T-cell (primary cell): ENCODE data around the gene EBF4. TPM values are rescaled to one million over a fixed set of nuclear protein-coding genes. Genes with fewer than 3 reads are reported as not detected.

Source experiments
- ATAC-seq, 4 experiments: fragments of 200-7000 bp in 3 of 4; fragments of 150-1000 bp in 1 of 4; cut with Tn5 transposase; replicated peaks in 1 of 4; 1 replicate in 3 of 4; 2 replicates in 1 of 4; pipeline ENCODE4 v1.10.0; 2021; ENCODE audit warnings: moderate library complexity in 3 of 4, mild to moderate bottlenecking in 2 of 4, moderate number of reproducible peaks in 1 of 4
- CTCF ChIA-PET, 2 donors: fragments of 300-600 bp; sonication (Branson Sonifier 250); formaldehyde crosslinking; loops; one replicate each; lab custom pipeline; 2022; ENCODE audit warnings: antibody characterized with exemption in 2 of 2; lab: Charles Lee
- POLR2A ChIA-PET, 2 donors: fragments of 300-600 bp; sonication (Branson Sonifier 250); formaldehyde crosslinking; loops; one replicate each; lab custom pipeline; 2022; ENCODE audit warnings: antibody characterized with exemption in 2 of 2; lab: Charles Lee
- DNase-seq, 35 experiments: peaks; one replicate each; pipeline versions ENCODE4 v3.0.0 to v3.0.0-alpha.2; 2013 to 2023
- H3K27ac ChIP-seq: one replicate; pipeline ENCODE4 v1.5.1; 2013; ENCODE audit warnings: low read length
- H3K27me3 ChIP-seq, 2 experiments: replicated peaks in 1 of 2; 1 replicate in 1 of 2; 2 replicates in 1 of 2; pipeline versions ENCODE4 v1.6.1 to v1.7.0; 2013; ENCODE audit warnings: low read length in 1 of 2, mixed read lengths in 1 of 2; ENCODE audit not compliant: control insufficient read depth in 2 of 2, insufficient read depth in 2 of 2; ENCODE audit errors: extremely low read depth in 1 of 2
- H3K36me3 ChIP-seq, 2 donors: 1 replicate in 1 of 2; 2 replicates in 1 of 2; pipeline versions ENCODE4 v1.6.1 to v1.7.0; 2013; ENCODE audit warnings: low read length in 1 of 2; ENCODE audit not compliant: control insufficient read depth in 2 of 2, insufficient read depth in 1 of 2; ENCODE audit errors: extremely low read depth in 1 of 2
- H3K4me1 ChIP-seq, 2 experiments: 1 replicate in 1 of 2; 2 replicates in 1 of 2; pipeline versions ENCODE4 v1.6.1 to v1.7.0; 2013; ENCODE audit warnings: low read length in 2 of 2, mixed read lengths in 1 of 2; ENCODE audit not compliant: insufficient read depth in 2 of 2, control insufficient read depth in 1 of 2; ENCODE audit errors: extremely low read depth in 1 of 2
- H3K4me3 ChIP-seq, 2 donors: 1 replicate in 1 of 2; 2 replicates in 1 of 2; pipeline versions ENCODE4 v1.5.1 to v1.7.0; 2013; ENCODE audit warnings: mild to moderate bottlenecking in 2 of 2, low read length in 1 of 2, moderate library complexity in 1 of 2; ENCODE audit not compliant: control insufficient read depth in 1 of 2; ENCODE audit errors: extremely low read depth in 1 of 2
- H3K9me3 ChIP-seq: 2 replicates; pipeline ENCODE4 v1.7.0; 2013
- H3K27ac Mint-ChIP-seq, 2 donors: one replicate each; pipeline ENCODE4 v1.8.0; 2020 to 2021; ENCODE audit warnings: mild to moderate bottlenecking in 2 of 2, mixed read lengths in 2 of 2
- H3K27me3 Mint-ChIP-seq, 2 donors: one replicate each; pipeline ENCODE4 v1.8.0; 2021 to 2022; ENCODE audit warnings: mixed read lengths in 2 of 2
- H3K36me3 Mint-ChIP-seq: one replicate; pipeline ENCODE4 v1.8.0; 2021; ENCODE audit warnings: mixed read lengths
- H3K4me1 Mint-ChIP-seq, 3 donors: one replicate each; pipeline ENCODE4 v1.8.0; 2020 to 2022; ENCODE audit warnings: mixed read lengths in 3 of 3, mild to moderate bottlenecking in 1 of 3
- H3K4me3 Mint-ChIP-seq, 3 donors: one replicate each; pipeline ENCODE4 v1.8.0; 2020 to 2022; ENCODE audit warnings: mild to moderate bottlenecking in 3 of 3, mixed read lengths in 3 of 3, moderate library complexity in 3 of 3
- H3K9me3 Mint-ChIP-seq, 3 donors: one replicate each; pipeline ENCODE4 v1.8.0; 2020 to 2022; ENCODE audit warnings: mixed read lengths in 3 of 3
- WGBS: methylation state at CpG from one replicate; pipeline ENCODE4 v1.1.5; 2013; ENCODE audit warnings: missing lambda C conversion rate; ENCODE audit not compliant: insufficient coverage; 5-methylcytosine and 5-hydroxymethylcytosine counted together
- total RNA-seq, 35 experiments: library from RNA in 6 of 35; stranded (reverse) in 6 of 35; fragments of 120-200 nt in 1 of 35; gene quantifications; one replicate each; pipeline versions ENCODE4 v1.2.1 to v1.2.4 and lab custom pipeline; 2013 to 2026

The EBF4 gene
- total RNA-seq, 5 donors from 2014 or later (not counting 1 experiment from before 2014, with no cell fraction given): 4.2 to 10.5 (median 6.8) TPM

DNA sequence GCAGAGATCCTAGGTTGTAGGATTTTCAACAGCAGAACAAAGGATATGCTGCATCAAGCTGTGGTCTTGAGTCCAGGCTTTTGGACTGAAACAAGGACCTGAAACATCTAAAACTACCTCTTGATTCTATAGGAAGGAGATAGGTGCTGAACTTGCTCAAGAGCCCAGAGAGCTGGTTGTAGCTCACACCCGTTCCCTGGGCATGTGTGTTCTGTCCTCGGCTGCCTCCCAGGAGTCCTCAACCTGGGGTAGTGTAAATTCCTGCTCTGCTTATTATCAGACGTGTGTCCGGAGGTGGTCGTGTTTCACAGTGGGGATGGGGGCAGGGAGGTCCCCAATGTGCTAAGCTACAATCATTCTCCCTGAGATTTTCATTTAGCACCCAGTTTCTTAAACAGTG lies 35.3 kb upstream of the EBF4 start:
- H3K27me3 ChIP-seq: no peaks in the 10 kb centered on the region
- ATAC-seq (no peak), DNase-seq (no peak)
- H3K36me3 ChIP-seq: peaks cover 48 to 81% of the 10 kb centered on the region in 2 donors
- H3K9me3 ChIP-seq: no peaks in the 10 kb centered on the region
- no peaks in the 10 kb centered on the region for H3K27me3 Mint-ChIP-seq
- H3K4me3 ChIP-seq: no peak overlapping the region
- H3K27ac Mint-ChIP-seq: no peak overlapping the region
- no peak overlapping the region for H3K27ac ChIP-seq
- ChIA-PET POLR2A (no interaction called here), CTCF (no interaction called here)
- no peak overlapping the region for H3K4me3 Mint-ChIP-seq
- WGBS: no CpG with 5 or more reads among the region's 5 CpGs
- H3K36me3 Mint-ChIP-seq: peaks cover 75% of the 10 kb centered on the region
- peaks cover 9 to 23% of the 10 kb centered on the region in 2 experiments for H3K4me1 ChIP-seq
- no peaks in the 10 kb centered on the region for H3K9me3 Mint-ChIP-seq
- H3K4me1 Mint-ChIP-seq: peaks cover 29 to 42% (median 38%) of the 10 kb centered on the region in 3 donors

- H3K4me1 Mint-ChIP-seq: peaks cover 31 to 44% (median 38%) of the 10 kb centered on the region in 3 donors
- H3K9me3 Mint-ChIP-seq: no peaks in the 10 kb centered on the region
- CTCF ChIA-PET: no interaction called here
- DNase-seq: no peak
- Histone ChIP-seq H3K4me3 (no peak overlapping the region), H3K27me3 (no peaks in the 10 kb centered on the region), H3K4me1 (peaks cover 9 to 23% of the 10 kb centered on the region in 2 experiments), H3K36me3 (peaks cover 48 to 83% of the 10 kb centered on the region in 2 donors), H3K27ac (no peak overlapping the region), H3K9me3 (no peaks in the 10 kb centered on the region)
- H3K4me3 Mint-ChIP-seq: no peak overlapping the region
- no peak overlapping the region for H3K27ac Mint-ChIP-seq
- no peaks in the 10 kb centered on the region for H3K27me3 Mint-ChIP-seq
- POLR2A ChIA-PET: no interaction called here
- peaks cover 77% of the 10 kb centered on the region for H3K36me3 Mint-ChIP-seq
- no CpG with 5 or more reads among the region's 5 CpGs for WGBS
- no peak for ATAC-seq
Observed at GRCh38 chr20:2657674-2658073, 34.9 kb upstream of the EBF4 start.

DNA sequence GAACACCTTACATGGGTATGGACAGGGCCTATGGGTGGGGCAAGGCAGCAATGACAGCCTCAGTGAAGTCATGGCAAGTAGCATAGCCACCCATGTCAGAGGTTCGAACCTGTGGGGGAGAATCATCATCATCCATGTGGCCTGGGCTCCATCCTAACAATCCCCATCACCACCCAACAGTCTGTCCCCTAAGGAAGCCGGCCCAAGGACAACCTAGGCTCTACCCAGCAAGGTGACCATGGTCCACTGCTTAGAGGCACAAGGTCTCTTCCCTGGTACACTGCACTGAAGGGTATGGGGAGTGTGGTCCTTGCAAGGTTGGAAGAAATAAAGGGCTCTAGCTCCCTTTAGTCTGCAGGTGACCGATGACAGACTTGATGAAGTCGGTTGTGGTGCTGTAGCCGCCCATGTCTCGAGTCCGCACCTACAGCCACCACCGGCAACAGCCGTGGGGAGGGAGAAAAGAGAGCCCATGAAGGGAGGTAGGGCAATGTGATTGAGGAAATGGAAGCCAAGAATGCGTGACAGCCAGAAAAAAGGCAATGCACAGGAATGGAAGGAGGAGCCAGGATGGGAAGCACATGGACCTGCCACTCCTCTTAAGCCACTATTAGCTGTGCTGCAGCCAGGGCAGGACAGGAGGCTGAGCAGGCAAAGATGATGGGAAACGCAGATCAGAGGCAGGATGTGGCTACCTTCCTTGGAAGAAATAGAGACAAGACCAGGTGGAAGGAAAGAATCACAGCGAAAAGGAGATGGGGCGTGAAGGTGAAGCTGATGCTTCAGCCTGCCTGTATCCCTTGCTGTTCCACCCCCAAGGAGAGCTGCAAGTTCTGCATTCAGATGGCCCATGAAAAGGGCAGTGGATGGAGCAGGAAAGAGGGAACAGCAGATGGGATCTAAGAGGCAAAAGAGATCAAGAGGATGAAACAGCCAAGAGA lies 33.9 kb upstream of the EBF4 start:
- H3K36me3 ChIP-seq: peaks cover 48 to 88% of the 10 kb centered on the region in 2 donors
- no peak overlapping the region for H3K27ac ChIP-seq
- 76% methylated on average over 10 of the region's 13 CpGs for WGBS
- peaks cover 36 to 41% (median 40%) of the 10 kb centered on the region in 3 donors for H3K4me1 Mint-ChIP-seq
- H3K27me3 ChIP-seq: no peaks in the 10 kb centered on the region
- peaks cover 77% of the 10 kb centered on the region for H3K36me3 Mint-ChIP-seq
- no peaks in the 10 kb centered on the region for H3K27me3 Mint-ChIP-seq
- no peak overlapping the region for H3K4me3 Mint-ChIP-seq
- H3K9me3 ChIP-seq: no peaks in the 10 kb centered on the region
- no peak for DNase-seq
- H3K4me3 ChIP-seq: no peak overlapping the region
- ChIA-PET CTCF (no interaction called here), POLR2A (no interaction called here)
- peaks cover 10 to 25% of the 10 kb centered on the region in 2 experiments for H3K4me1 ChIP-seq
- ATAC-seq: peak in 2 of 4 experiments; percentile 21 to 31
- H3K27ac Mint-ChIP-seq: peak overlapping the region; percentile 45 to 53
- H3K9me3 Mint-ChIP-seq: no peaks in the 10 kb centered on the region

DNA sequence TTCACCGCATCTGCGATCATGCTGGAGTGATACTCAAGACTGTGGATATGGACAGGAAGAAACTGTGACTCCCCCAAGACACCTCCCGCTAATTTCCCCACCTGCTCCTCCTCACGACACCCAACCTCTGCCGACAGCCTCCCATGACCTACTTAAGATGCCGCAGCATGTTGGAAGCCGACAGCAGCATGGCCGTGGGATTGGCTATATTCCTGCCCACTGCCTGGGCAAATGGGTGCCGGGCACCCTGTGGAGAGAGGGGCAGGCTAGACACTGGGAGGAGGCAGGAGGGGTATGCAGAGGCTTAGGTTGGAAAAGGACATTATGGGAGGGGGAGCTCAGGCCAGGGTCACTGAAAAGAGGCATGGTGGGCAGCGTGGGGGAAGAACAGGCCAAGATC lies 33.0 kb upstream of the EBF4 start:
- CTCF ChIA-PET: no interaction called here
- Histone ChIP-seq H3K4me1 (peaks cover 5 to 21% of the 10 kb centered on the region in 2 experiments), H3K4me3 (no peak overlapping the region), H3K36me3 (peaks cover 48 to 82% of the 10 kb centered on the region in 2 donors), H3K27me3 (no peaks in the 10 kb centered on the region), H3K27ac (no peak overlapping the region), H3K9me3 (no peaks in the 10 kb centered on the region)
- Mint-ChIP-seq H3K27me3 (no peaks in the 10 kb centered on the region), H3K9me3 (no peaks in the 10 kb centered on the region), H3K27ac (no peak overlapping the region), H3K36me3 (peaks cover 74% of the 10 kb centered on the region), H3K4me1 (peaks cover 32 to 40% (median 40%) of the 10 kb centered on the region in 3 donors), H3K4me3 (no peak overlapping the region)
- DNase-seq (no peak), ATAC-seq (no peak)
- 95% methylated on average over 8 of the region's 10 CpGs for WGBS
- POLR2A ChIA-PET: no interaction called here

GRCh38 chr20:2663364-2663886 lies 29.2 kb upstream of the EBF4 start:
- DNase-seq: no peak
- Mint-ChIP-seq H3K27me3 (peaks cover 0 to 3% of the 10 kb centered on the region in 2 donors), H3K9me3 (no peaks in the 10 kb centered on the region), H3K4me1 (peaks cover 22 to 28% (median 23%) of the 10 kb centered on the region in 3 donors), H3K4me3 (peak overlapping the region; percentile 86 to 93 (median 91)), H3K27ac (peak overlapping the region; percentile 83 to 86), H3K36me3 (peaks cover 39% of the 10 kb centered on the region)
- POLR2A ChIA-PET: interaction anchor here in 1 of 2 donors (0.9 to 3.2 kb wide), 3 partner anchors 10 to 12 kb away, joined by 4 to 20 read pairs (median 4); partner anchors contain the start of gene NOP56
- Histone ChIP-seq H3K27ac (peak overlapping the region; percentile 97), H3K9me3 (no peaks in the 10 kb centered on the region), H3K27me3 (no peaks in the 10 kb centered on the region), H3K4me3 (peak overlapping the region; percentile 84 to 85), H3K36me3 (peaks cover 22 to 43% of the 10 kb centered on the region in 2 donors), H3K4me1 (peaks cover 7 to 18% of the 10 kb centered on the region in 2 experiments)
- no peak for ATAC-seq
- WGBS: 8% methylated on average over 4 of the region's 13 CpGs
- CTCF ChIA-PET: interaction anchor here (0.6 to 1.3 kb wide), 2 partner anchors 11 kb away, joined by 3 to 12 read pairs; partner anchors contain the start of gene NOP56 (in 1 of the 2)
